ENCODE data around the gene MRC2. TPM values are rescaled to one million over a fixed set of nuclear protein-coding genes. Genes with fewer than 3 reads are reported as not detected.
A peak's percentile ranks its signal among the peaks of the same experiment; 100 is the strongest.

Gene MRC2
- total RNA-seq, 2 experiments from 2014 or later, result 0.61 to 4.7 TPM

DNA sequence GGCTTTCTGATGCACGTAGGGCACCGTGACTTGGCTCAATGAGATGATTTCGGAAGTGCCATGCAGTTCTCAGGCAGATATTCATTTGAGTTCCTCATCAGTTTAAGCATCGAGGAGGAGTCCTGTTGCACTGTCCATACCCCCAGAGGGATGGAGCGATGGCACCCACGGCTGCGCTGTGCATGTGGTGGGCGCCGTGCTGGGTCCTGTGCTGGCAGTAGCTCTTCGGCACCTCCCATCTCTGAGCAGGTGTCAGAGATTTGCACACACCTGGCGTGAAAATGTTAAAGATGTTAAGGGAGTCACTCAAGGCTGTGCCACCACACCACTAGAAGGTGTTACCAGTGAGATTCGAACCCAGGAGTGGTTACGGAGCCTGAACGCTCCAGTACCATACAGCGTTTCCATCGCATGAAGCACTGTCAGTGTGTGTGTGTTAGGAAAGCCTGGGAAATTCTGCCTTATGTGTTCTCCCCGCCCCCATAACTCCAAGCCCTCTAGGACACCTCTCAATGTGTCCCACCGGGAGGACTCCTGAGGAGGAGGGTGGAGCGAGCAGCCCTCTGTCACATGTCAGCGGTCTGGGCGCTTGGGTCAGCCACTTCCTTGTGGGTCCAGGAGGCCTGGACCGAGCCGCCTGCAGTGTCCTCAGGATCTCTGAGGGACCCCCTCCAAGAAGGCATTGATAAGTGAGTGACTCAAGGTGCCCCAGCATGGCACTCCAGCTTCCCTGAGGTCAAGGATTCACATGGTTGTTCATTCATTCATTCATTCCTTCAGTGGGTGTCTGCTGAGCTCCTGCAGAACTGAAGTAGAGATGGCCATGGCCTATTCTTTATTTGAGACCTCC is 3.8 kb downstream of the MRC2 start:
- no peaks in the 10 kb centered on the region for H3K9me3 Mint-ChIP-seq (ENCODE audit: low read depth)
- no peak overlapping the region for H3K27ac Mint-ChIP-seq
- H3K4me3 Mint-ChIP-seq, result no peak overlapping the region
- no peaks in the 10 kb centered on the region for H3K36me3 Mint-ChIP-seq
- H3K4me1 Mint-ChIP-seq, result peaks cover 7% of the 10 kb centered on the region
- ATAC-seq, result no peak
- DNase-seq, result no peak
- H3K27me3 Mint-ChIP-seq, result peaks cover 51% of the 10 kb centered on the region
- CTCF ChIA-PET, result no interaction called here

DNA sequence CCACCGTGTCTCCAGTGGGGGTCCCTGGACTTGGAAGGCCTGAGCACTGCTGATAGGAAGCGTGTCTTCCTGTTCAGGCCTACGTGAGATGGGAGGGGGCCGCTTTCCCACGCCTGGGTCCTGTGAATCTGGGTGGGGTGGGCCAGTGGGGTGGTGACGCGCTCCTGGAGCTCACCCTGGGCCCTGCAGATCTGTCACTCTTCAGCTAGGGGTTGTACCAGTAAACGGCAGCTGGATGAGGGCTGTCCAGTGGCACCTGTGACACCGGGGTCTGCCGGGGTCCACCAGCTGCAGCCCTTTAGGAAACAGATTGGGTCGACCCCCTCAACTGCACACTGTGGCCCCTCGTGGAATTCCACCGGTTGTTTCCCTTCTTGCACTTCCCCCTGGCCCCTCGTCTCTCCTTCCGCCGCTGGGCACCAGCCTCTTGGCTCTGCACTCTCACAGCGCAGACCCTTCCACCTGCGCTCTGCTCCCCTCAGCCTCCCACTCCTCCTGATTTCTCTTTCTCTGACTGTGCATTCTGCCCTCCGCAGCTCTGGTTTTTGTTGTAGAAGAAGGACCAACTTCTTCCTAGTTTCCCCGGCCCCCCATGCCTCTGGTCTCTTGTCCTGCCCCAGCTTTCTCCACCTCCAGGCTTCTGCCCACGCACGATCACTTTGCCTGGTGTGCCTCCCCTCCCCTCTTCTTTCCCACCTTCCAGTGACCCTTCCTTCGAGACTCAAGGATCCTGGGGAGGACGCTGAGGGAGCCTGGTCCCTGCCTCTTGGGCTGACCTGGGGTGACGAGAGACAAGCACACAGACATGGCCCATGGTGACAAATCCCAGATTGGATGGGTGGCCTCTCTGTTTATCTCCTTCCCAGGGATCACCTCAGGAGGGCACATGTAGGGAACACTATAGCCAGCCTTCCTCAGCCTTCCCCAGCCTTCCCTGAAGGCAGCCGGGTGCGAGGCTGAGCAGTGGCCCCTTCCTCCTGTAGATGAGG is 4.8 kb downstream of the MRC2 start:
- CTCF ChIA-PET, result no interaction called here
- peaks cover 7% of the 10 kb centered on the region for H3K4me1 Mint-ChIP-seq
- no peak for DNase-seq
- peaks cover 42% of the 10 kb centered on the region for H3K27me3 Mint-ChIP-seq
- no peak overlapping the region for H3K4me3 Mint-ChIP-seq
- H3K36me3 Mint-ChIP-seq, result no peaks in the 10 kb centered on the region
- H3K27ac Mint-ChIP-seq, result no peak overlapping the region
- no peaks in the 10 kb centered on the region for H3K9me3 Mint-ChIP-seq (ENCODE audit: low read depth)
- no peak for ATAC-seq

DNA sequence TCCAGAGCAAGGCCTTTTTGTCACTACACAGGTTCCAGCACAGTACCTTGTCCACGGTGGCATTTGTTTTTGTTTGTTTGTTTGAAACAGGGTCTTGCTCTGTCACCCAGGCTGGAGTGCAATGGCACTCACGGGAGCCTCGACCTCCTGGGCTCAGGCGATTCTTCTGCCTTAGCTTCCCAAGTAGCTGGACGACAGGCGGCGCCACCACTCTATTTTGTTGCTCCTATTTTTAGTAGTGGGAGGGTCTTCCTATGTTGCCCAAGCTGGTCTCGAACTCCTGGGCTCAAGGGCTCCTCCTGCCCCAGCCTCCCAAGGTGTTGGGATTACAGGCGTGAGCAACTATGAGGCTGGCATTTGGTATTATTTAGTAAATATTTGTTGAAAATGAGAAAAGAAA is 10.3 kb downstream of the MRC2 start:
- Mint-ChIP-seq H3K4me1 (peaks cover 2% of the 10 kb centered on the region), H3K9me3 (ENCODE audit: low read depth) (no peaks in the 10 kb centered on the region), H3K27ac (no peak overlapping the region), H3K36me3 (no peaks in the 10 kb centered on the region), H3K27me3 (peaks cover 36% of the 10 kb centered on the region), H3K4me3 (no peak overlapping the region)
- ATAC-seq (no peak), DNase-seq (no peak)
- CTCF ChIA-PET, result no interaction called here

DNA sequence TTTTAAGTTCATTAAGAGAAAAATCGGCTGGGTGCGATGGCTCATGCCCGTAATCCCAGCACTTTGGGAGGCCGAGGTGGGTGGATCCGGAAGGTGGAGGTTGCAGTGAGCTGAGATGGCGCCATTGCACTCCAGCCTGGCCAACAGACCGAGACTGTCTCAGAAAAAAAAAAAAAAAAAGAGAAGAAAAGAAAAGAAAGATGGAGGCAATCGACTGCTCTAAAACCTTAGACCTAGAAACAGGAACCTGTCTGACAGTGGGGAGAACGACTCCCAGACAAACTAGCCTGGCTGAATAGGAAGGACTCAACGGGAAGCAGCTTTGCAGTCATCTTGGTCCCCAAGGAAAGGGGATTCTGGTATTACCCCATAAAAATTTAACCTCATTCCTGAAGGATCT is 13.7 kb downstream of the MRC2 start:
- Mint-ChIP-seq H3K4me1 (peaks cover 5% of the 10 kb centered on the region), H3K27me3 (peaks cover 37% of the 10 kb centered on the region), H3K4me3 (no peak overlapping the region), H3K9me3 (ENCODE audit: low read depth) (no peaks in the 10 kb centered on the region), H3K27ac (no peak overlapping the region), H3K36me3 (no peaks in the 10 kb centered on the region)
- DNase-seq (no peak), ATAC-seq (no peak)
- CTCF ChIA-PET, result interaction anchor here (0.6 kb wide), 1 partner anchor 608 kb away, joined by 3 read pairs; no protein-coding TSS in a partner anchor

DNA sequence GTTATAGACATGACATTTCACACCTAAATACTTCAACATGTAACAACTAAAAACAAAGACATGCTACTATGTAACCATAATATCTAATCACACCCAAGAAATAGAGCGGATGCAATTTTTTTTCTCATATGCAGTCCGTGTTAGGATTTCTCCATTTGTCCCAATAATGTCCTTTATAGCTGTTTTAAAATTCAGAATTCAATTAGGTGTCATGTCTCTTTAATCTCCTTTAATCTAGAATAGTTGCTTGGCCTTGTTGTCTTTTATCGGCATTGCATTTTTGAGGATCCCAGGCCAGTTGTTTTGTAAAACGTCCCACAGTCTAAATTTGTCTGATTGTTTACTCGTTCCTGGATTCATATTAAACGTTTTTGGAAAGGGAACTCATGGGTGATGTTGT is 14.5 kb downstream of the MRC2 start:
- Mint-ChIP-seq H3K4me1 (peaks cover 5% of the 10 kb centered on the region), H3K36me3 (no peaks in the 10 kb centered on the region), H3K9me3 (ENCODE audit: low read depth) (no peaks in the 10 kb centered on the region), H3K27ac (no peak overlapping the region), H3K4me3 (no peak overlapping the region), H3K27me3 (peaks cover 45% of the 10 kb centered on the region)
- no peak for ATAC-seq
- CTCF ChIA-PET, result no interaction called here
- DNase-seq, result no peak

DNA sequence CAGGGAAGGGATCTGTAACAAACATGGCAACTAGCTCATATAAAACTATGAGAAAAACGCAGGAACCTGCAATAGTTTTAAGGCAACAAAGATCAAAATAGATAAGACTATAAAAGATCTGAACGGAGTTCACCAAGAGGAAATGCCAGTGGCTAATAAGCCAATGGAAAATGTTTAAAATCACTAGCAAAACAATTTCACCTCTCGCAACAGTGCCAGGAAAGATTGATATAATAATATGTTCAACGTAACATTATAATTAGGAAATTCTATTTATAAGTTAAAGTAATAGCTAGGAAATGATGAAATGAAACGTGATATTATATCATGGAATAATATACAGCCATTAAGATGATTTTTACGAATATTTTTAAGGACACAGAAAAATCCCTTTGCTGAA is 16.0 kb downstream of the MRC2 start:
- CTCF ChIA-PET, result no interaction called here
- H3K4me1 Mint-ChIP-seq, result peaks cover 5% of the 10 kb centered on the region
- H3K9me3 Mint-ChIP-seq (ENCODE audit: low read depth), result no peaks in the 10 kb centered on the region
- ATAC-seq (no peak), DNase-seq (no peak)
- H3K4me3 Mint-ChIP-seq, result no peak overlapping the region
- no peaks in the 10 kb centered on the region for H3K36me3 Mint-ChIP-seq
- peaks cover 55% of the 10 kb centered on the region for H3K27me3 Mint-ChIP-seq
- H3K27ac Mint-ChIP-seq, result no peak overlapping the region

DNA sequence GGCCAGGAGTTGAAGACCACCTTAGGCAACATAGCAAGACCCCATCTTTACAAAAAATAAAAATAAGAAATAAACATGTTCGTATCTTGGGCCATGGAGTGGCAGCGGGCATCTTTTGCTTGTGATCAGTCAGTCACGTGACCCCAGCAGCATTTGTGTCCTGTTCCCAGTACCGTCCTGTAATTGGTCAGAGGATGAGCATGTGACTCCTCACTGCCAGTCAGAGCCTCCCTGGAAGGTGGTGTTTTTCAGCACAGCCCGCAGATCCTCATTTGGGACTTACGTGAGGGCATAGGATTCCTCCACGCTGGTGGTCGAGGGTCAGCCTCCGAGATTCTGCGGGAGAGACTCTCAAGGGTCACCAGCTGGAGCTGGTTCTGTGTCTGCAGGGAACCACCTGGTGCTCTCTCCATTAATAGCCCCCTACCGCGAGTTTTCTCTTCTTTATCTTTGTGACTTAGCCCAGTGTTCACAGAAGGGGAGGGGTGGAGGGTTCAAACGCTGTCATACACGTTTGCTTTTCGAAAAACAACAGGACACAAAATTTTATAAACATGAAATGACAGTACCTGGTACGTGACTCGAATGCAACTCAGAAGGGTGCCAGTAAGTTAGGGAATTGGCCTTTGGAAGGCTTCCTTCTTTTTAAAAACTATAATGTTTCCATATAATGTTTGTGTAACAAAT is 17.2 kb downstream of the MRC2 start:
- Mint-ChIP-seq H3K36me3 (no peaks in the 10 kb centered on the region), H3K4me1 (peaks cover 5% of the 10 kb centered on the region), H3K27me3 (peaks cover 66% of the 10 kb centered on the region), H3K4me3 (no peak overlapping the region), H3K9me3 (ENCODE audit: low read depth) (no peaks in the 10 kb centered on the region), H3K27ac (no peak overlapping the region)
- DNase-seq, result no peak
- CTCF ChIA-PET, result no interaction called here
- ATAC-seq, result no peak

DNA sequence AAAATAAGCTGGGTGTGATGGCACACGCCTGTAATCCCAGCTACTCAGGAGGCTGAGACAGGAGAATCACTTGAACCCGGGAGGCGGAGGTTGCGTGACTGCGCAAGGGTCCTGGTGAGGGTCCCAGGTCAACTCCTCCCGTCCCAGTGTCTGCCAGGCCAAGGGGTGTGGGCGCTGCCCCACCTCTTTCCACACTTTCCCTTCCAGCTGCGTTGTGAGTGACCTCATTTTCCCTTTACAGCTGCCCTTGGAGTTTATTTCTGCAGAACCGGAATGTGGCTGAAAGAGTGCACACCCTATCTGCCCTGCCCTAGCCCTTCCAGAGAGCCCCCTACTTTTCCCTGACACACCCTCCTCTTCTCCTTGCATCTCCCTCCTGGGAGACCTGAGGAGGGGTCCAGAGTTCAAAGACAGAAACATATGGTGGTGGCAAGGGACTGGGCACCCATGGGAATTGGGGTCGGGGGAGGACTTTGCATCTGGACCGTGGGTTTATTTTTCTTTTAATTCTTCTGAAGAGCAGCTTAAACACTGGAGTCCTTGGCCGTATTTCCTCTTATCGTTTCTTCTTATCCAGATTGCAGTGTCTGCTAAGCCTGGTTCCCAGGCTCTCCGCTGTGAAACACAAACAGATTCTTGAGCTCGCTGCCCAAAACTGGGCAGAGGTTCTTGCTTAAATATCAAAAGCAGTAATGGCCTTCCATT is 20.9 kb downstream of the MRC2 start:
- Mint-ChIP-seq H3K4me3 (no peak overlapping the region), H3K36me3 (peaks cover 2% of the 10 kb centered on the region), H3K9me3 (ENCODE audit: low read depth) (no peaks in the 10 kb centered on the region), H3K27me3 (peaks cover 73% of the 10 kb centered on the region), H3K4me1 (peaks cover 18% of the 10 kb centered on the region), H3K27ac (no peak overlapping the region)
- ATAC-seq, result no peak
- CTCF ChIA-PET, result no interaction called here
- no peak for DNase-seq

DNA sequence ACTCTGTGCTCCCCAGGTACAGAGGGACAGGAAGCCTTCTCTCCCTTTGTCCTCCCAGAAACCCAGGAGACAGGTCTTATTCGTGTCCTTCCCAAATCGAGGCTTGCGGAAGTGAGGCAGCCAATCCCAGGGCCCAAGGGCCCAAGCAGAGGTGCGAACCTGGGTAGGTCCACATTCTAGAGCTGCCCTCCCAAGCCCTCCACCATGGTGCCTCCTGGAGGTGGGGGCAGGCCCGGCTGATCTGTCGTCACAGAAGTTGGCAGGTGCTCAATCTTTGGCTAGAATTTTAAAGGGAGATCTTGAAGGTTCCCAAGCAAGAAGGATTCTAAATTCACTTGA is 21.5 kb downstream of the MRC2 start:
- DNase-seq, result no peak
- Mint-ChIP-seq H3K9me3 (ENCODE audit: low read depth) (no peaks in the 10 kb centered on the region), H3K36me3 (peaks cover 2% of the 10 kb centered on the region), H3K4me1 (peaks cover 23% of the 10 kb centered on the region), H3K27ac (no peak overlapping the region), H3K4me3 (no peak overlapping the region), H3K27me3 (peaks cover 74% of the 10 kb centered on the region)
- CTCF ChIA-PET, result no interaction called here
- no peak for ATAC-seq

DNA sequence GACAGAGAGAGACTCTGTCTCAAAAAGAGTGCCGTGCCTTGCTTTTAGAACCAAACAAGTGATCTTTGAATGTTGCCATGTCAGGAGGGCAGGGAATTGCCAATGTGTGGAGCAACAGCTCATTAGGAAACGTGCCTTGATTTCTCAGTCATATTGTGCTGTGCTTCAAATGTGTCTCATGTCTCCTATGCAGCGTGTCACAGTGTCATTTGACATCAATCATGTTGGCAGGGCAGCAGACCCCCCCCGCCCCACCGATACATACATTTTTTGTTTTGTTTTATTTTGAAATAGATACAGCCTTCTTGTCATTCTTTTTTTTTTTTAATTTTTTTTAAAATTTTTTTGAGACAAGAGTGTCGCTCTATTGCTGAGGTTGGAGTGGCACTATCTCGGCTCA is 22.1 kb downstream of the MRC2 start:
- Mint-ChIP-seq H3K27ac (no peak overlapping the region), H3K9me3 (ENCODE audit: low read depth) (no peaks in the 10 kb centered on the region), H3K4me3 (no peak overlapping the region), H3K27me3 (peaks cover 74% of the 10 kb centered on the region), H3K4me1 (peaks cover 25% of the 10 kb centered on the region), H3K36me3 (peaks cover 2% of the 10 kb centered on the region)
- CTCF ChIA-PET, result no interaction called here
- ATAC-seq, result no peak
- no peak for DNase-seq

DNA sequence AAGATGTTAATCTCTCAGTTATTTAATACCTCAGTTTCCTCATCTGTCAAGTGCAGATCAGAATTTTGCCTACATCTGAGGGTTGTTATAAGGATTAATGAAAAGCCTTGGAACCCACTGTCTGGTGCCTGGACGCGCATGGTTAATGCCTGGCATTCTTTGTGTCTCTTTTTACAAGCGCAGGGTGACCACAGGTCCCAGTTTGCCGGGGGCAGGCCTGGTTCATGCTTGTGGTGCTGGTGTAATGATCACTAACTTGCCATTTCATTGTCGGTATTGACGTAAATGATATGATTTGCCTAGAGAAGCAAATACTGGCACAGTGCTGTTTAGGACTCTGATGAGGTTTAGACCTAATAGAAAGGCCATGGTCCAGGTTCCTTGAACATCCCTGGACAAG is 23.1 kb downstream of the MRC2 start:
- H3K27me3 Mint-ChIP-seq, result peaks cover 71% of the 10 kb centered on the region
- ATAC-seq (no peak), DNase-seq (no peak)
- H3K36me3 Mint-ChIP-seq, result peaks cover 2% of the 10 kb centered on the region
- CTCF ChIA-PET, result no interaction called here
- H3K4me3 Mint-ChIP-seq, result no peak overlapping the region
- H3K9me3 Mint-ChIP-seq (ENCODE audit: low read depth), result no peaks in the 10 kb centered on the region
- peaks cover 25% of the 10 kb centered on the region for H3K4me1 Mint-ChIP-seq
- no peak overlapping the region for H3K27ac Mint-ChIP-seq

DNA sequence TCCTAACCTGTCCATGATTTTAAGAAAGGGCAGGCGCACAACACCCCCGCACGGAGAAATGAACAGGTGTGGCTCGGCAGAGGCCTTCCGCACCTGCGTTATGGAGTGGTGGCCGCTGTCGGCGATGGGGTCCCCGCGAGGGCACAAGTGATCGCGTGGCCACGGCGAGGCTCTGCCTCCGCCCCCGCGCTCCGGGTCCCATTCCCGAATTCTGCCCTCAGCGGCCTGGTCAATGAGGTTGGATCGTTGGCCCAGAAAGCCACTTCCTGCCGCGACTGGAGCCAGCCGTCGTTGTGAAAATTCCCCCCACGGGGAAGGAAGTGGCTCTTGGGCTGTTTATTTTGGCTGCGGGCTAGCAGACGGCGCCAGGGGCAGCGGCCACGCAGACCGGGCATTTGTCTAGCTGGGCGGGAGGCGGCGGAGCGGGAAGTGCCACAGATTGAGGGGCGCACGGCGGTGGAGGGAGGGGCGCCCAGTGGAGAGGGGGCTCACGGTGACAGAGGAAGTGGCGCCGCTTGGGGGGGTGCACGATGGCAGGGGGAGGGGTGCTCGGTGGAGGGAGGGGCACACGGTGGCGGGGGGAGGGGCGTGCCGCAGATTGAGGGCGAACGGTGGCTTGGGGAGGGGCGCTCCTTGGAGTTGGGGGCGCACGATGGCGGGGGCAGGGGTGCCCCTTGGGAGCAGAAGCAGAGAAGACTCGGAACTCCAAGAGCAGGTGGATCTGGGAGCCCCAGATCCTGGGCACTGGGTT is 25.0 kb downstream of the MRC2 start:
- Mint-ChIP-seq H3K27me3 (peaks cover 77% of the 10 kb centered on the region), H3K9me3 (ENCODE audit: low read depth) (no peaks in the 10 kb centered on the region), H3K27ac (no peak overlapping the region), H3K4me1 (peaks cover 25% of the 10 kb centered on the region), H3K4me3 (peak overlapping the region; percentile 52), H3K36me3 (peaks cover 2% of the 10 kb centered on the region)
- DNase-seq, result peak; percentile 58
- ATAC-seq, result peak; percentile 14
- CTCF ChIA-PET, result no interaction called here
